H9 (cell line): ENCODE results near the gene FAM3B. TPM values are rescaled to one million over a fixed set of nuclear protein-coding genes. Genes with fewer than 3 reads are reported as not detected.

ENCODE experiments used
- DNase-seq: peaks from one replicate; pipeline ENCODE4 v3.0.0-alpha.2; 2017
- H2AFZ ChIP-seq: one replicate; pipeline ENCODE4 v1.6.1; 2013; ENCODE audit warnings: mild to moderate bottlenecking, low read length, control low read depth, moderate library complexity
- H2AK5ac ChIP-seq: 2 replicates; pipeline ENCODE4 v1.6.1; 2013; ENCODE audit warnings: low read length, control low read depth, mixed read lengths; ENCODE audit not compliant: insufficient read length
- H2BK120ac ChIP-seq: one replicate; pipeline ENCODE4 v1.6.1; 2013; ENCODE audit warnings: low read depth, mild to moderate bottlenecking, low read length, control low read depth, inconsistent platforms; ENCODE audit not compliant: poor library complexity, severe bottlenecking
- H2BK12ac ChIP-seq: 2 replicates; pipeline ENCODE4 v1.6.1; 2013; ENCODE audit warnings: low read length, control low read depth, mixed read lengths, low read depth; ENCODE audit not compliant: insufficient read length
- H2BK15ac ChIP-seq: 2 replicates; pipeline ENCODE4 v1.6.1; 2013; ENCODE audit warnings: low read depth, low read length, control low read depth
- H2BK20ac ChIP-seq: one replicate; pipeline ENCODE4 v1.6.1; 2013; ENCODE audit warnings: low read depth, mild to moderate bottlenecking, low read length, control low read depth, inconsistent platforms; ENCODE audit not compliant: poor library complexity, severe bottlenecking
- H2BK5ac ChIP-seq: 2 replicates; pipeline ENCODE4 v1.6.1; 2013; ENCODE audit warnings: low read length, control low read depth, mixed read lengths; ENCODE audit not compliant: insufficient read length
- H3K14ac ChIP-seq: 2 replicates; pipeline ENCODE4 v1.6.1; 2013; ENCODE audit warnings: low read length, control low read depth; ENCODE audit not compliant: insufficient read depth
- H3K18ac ChIP-seq: 2 replicates; pipeline ENCODE4 v1.6.1; 2013; ENCODE audit warnings: low read depth, mild to moderate bottlenecking, mixed read lengths, low read length, control low read depth; ENCODE audit not compliant: insufficient read length
- H3K23ac ChIP-seq: 2 replicates; pipeline ENCODE4 v1.6.1; 2013; ENCODE audit warnings: low read length, control low read depth, mixed read lengths, low read depth; ENCODE audit not compliant: insufficient read length
- H3K23me2 ChIP-seq: 2 replicates; pipeline ENCODE4 v1.6.1; 2013; ENCODE audit warnings: low read depth, mild to moderate bottlenecking, mixed read lengths, low read length, control low read depth; ENCODE audit not compliant: insufficient read length, poor library complexity, severe bottlenecking
- H3K27ac ChIP-seq: 2 replicates; pipeline ENCODE4 v1.5.1; 2013; ENCODE audit warnings: low read length, control low read depth, mixed read lengths, low read depth; ENCODE audit not compliant: insufficient read length
- H3K27me3 ChIP-seq: 2 replicates; pipeline ENCODE4 v1.6.1; 2013; ENCODE audit warnings: low read length, control low read depth, inconsistent platforms; ENCODE audit not compliant: insufficient read depth
- H3K4ac ChIP-seq: 2 replicates; pipeline ENCODE4 v1.6.1; 2013; ENCODE audit warnings: low read depth, mild to moderate bottlenecking, control low read depth, inconsistent platforms, low read length, moderate library complexity
- H3K4me1 ChIP-seq: 2 replicates; pipeline ENCODE4 v1.6.1; 2013; ENCODE audit warnings: low read length, control low read depth, inconsistent platforms; ENCODE audit not compliant: insufficient read depth
- H3K4me2 ChIP-seq: 2 replicates; pipeline ENCODE4 v1.6.1; 2013; ENCODE audit warnings: low read length, control low read depth, mixed read lengths; ENCODE audit not compliant: insufficient read length, insufficient read depth
- H3K56ac ChIP-seq: 2 replicates; pipeline ENCODE4 v1.6.1; 2013; ENCODE audit warnings: low read depth, mild to moderate bottlenecking, mixed read lengths, low read length, control low read depth; ENCODE audit not compliant: insufficient read length
- H3K79me1 ChIP-seq: 2 replicates; pipeline ENCODE4 v1.6.1; 2013; ENCODE audit warnings: low read depth, mild to moderate bottlenecking, moderate library complexity, low read length, control low read depth, inconsistent platforms; ENCODE audit not compliant: insufficient read depth, poor library complexity, severe bottlenecking
- H3K79me2 ChIP-seq: 2 replicates; pipeline ENCODE4 v1.6.1; 2013; ENCODE audit warnings: low read length, control low read depth, inconsistent platforms; ENCODE audit not compliant: insufficient read depth
- H3K9ac ChIP-seq: 2 replicates; pipeline ENCODE4 v1.6.1; 2013; ENCODE audit warnings: low read length, control low read depth, mixed read lengths; ENCODE audit not compliant: insufficient read length; ENCODE audit errors: extremely low read depth
- H3K9me3 ChIP-seq: one replicate; pipeline ENCODE4 v1.6.1; 2013; ENCODE audit warnings: low read depth, low read length, inconsistent platforms; ENCODE audit not compliant: control insufficient read depth
- H3T11ph ChIP-seq: one replicate; pipeline ENCODE4 v1.6.1; 2013; ENCODE audit warnings: mild to moderate bottlenecking, low read length, control low read depth, inconsistent platforms
- H4K20me1 ChIP-seq: one replicate; pipeline ENCODE4 v1.6.1; 2013; ENCODE audit not compliant: control insufficient read depth, insufficient read length, insufficient read depth
- H4K5ac ChIP-seq: 2 replicates; pipeline ENCODE4 v1.6.1; 2013; ENCODE audit warnings: low read depth, mild to moderate bottlenecking, mixed read lengths, low read length, control low read depth; ENCODE audit not compliant: insufficient read length
- H4K8ac ChIP-seq: replicated peaks from 2 replicates; pipeline ENCODE4 v1.6.1; 2013; ENCODE audit warnings: low read length, control low read depth, mixed read lengths, low read depth; ENCODE audit not compliant: insufficient read length
- H4K91ac ChIP-seq: 2 replicates; pipeline ENCODE4 v1.6.1; 2013; ENCODE audit warnings: low read depth, mild to moderate bottlenecking, moderate library complexity, mixed read lengths, low read length, control low read depth; ENCODE audit not compliant: insufficient read length
- H3K27ac Mint-ChIP-seq, 3 experiments: 2 replicates in 2 of 3; 3 replicates in 1 of 3; pipeline ENCODE4 v1.8.0; 2020 to 2021; ENCODE audit warnings: mixed read lengths in 3 of 3, mild to moderate bottlenecking in 1 of 3, moderate library complexity in 1 of 3
- H3K27me3 Mint-ChIP-seq: 2 replicates; pipeline ENCODE4 v1.8.0; 2021; ENCODE audit warnings: low read depth, mild to moderate bottlenecking, moderate library complexity, mixed read lengths
- H3K36me3 Mint-ChIP-seq, 3 experiments: 2 replicates in 2 of 3; 3 replicates in 1 of 3; pipeline ENCODE4 v1.8.0; 2020 to 2021; ENCODE audit warnings: low read depth in 3 of 3, mixed read lengths in 3 of 3; ENCODE audit not compliant: insufficient read depth in 1 of 3
- H3K4me1 Mint-ChIP-seq, 2 experiments: 2 replicates each; pipeline ENCODE4 v1.8.0; 2020; ENCODE audit warnings: mixed read lengths in 2 of 2
- H3K4me3 Mint-ChIP-seq, 2 experiments: 2 replicates in 1 of 2; 3 replicates in 1 of 2; pipeline ENCODE4 v1.8.0; 2020 to 2021; ENCODE audit warnings: mild to moderate bottlenecking in 2 of 2, mixed read lengths in 2 of 2, moderate library complexity in 1 of 2
- H3K9me3 Mint-ChIP-seq, 2 experiments: 2 replicates in 1 of 2; 3 replicates in 1 of 2; pipeline ENCODE4 v1.8.0; 2020; ENCODE audit warnings: mild to moderate bottlenecking in 2 of 2, mixed read lengths in 2 of 2, moderate library complexity in 1 of 2
- CTCF ChIP-seq: fragments of 200-600 bp; sonication (generic); conservative IDR thresholded peaks from 3 replicates; pipeline ENCODE4 v1.8.0; 2021; ENCODE audit warnings: antibody characterized with exemption, mild to moderate bottlenecking
- WGBS: extraction: QIAGEN DNeasy Blood & Tissue Kit; methylation state at CpG from one replicate; pipeline ENCODE4 v1.1.7; 2013; ENCODE audit warnings: missing lambda C conversion rate, low lambda C conversion rate, mixed read lengths; ENCODE audit not compliant: insufficient read length; ENCODE audit errors: extremely low coverage; 5-methylcytosine and 5-hydroxymethylcytosine counted together
- total RNA-seq: library from RNA; stranded (reverse); gene quantifications from 2 replicates; pipeline ENCODE4 v1.2.1, GENCODE V29; 2021

Gene FAM3B
- total RNA-seq, 1 experiment from 2014 or later: 5.0 TPM

GRCh38 chr21:41317063-41317392 is 427 bp downstream of the FAM3B start:
- Histone ChIP-seq H2BK120ac (no peak overlapping the region), H3K23me2 (peaks cover 9% of the 10 kb centered on the region), H3K56ac (no peak overlapping the region), H3K4me1 (no peaks in the 10 kb centered on the region; the same call in 1 of the 2 replicates), H4K8ac (no peak overlapping the region), H4K20me1 (no peaks in the 10 kb centered on the region), H3K27ac (no peak overlapping the region), H3K79me1 (no peaks in the 10 kb centered on the region), H2BK5ac (no peak overlapping the region), H3K14ac (no peak overlapping the region), H2BK20ac (no peak overlapping the region), H4K5ac (no peak overlapping the region), H3K23ac (no peak overlapping the region), H4K91ac (no peak overlapping the region), H3T11ph (no peak overlapping the region), H3K79me2 (no peaks in the 10 kb centered on the region), H3K4me2 (peak overlapping the region; percentile 63), H2BK15ac (no peak overlapping the region), H3K4ac (no peak overlapping the region), H2AFZ (no peak overlapping the region), H2AK5ac (no peak overlapping the region), H3K9ac (no peak overlapping the region), H2BK12ac (no peak overlapping the region), H3K27me3 (no peaks in the 10 kb centered on the region; the same call in 1 of the 2 replicates), H3K18ac (no peak overlapping the region), H3K9me3 (no peaks in the 10 kb centered on the region)
- no CpG with 5 or more reads among the region's 19 CpGs for WGBS
- Mint-ChIP-seq H3K36me3 (no peaks in the 10 kb centered on the region; a peak in 1 of 7 replicates), H3K4me3 (peak overlapping the region; percentile 64 to 79), H3K4me1 (peaks cover 8 to 13% of the 10 kb centered on the region in 2 experiments), H3K9me3 (no peaks in the 10 kb centered on the region), H3K27ac (no peak overlapping the region), H3K27me3 (peaks cover 36% of the 10 kb centered on the region)
- no peak for TF ChIP-seq CTCF
- no peak for DNase-seq
